HL-60 (cell line): ENCODE results near the gene TSPEAR.

Experiments
- GABPA ChIP-seq: IDR thresholded peaks from 2 replicates; pipeline ENCODE4 v1.6.1; 2012; ENCODE audit warnings: low read depth
- POLR2AphosphoS5 ChIP-seq: IDR thresholded peaks from 2 replicates; pipeline ENCODE4 v1.6.1; 2012; ENCODE audit warnings: low read depth
- TF ChIP-seq, protein P1 (sequence below): IDR thresholded peaks from one replicate; pipeline ENCODE4 v1.5.1; 2011; ENCODE audit warnings: low read length, control low read depth, inconsistent platforms; ENCODE audit not compliant: insufficient read depth
- TF ChIP-seq, protein P2 (sequence below): IDR thresholded peaks from 2 replicates; pipeline ENCODE4 v1.6.1; 2012; ENCODE audit warnings: low read depth; ENCODE audit not compliant: insufficient replicate concordance

GRCh38 chr21:44477712-44478111 is 233.7 kb downstream of the TSPEAR start:
- TF ChIP-seq, protein P1, sequence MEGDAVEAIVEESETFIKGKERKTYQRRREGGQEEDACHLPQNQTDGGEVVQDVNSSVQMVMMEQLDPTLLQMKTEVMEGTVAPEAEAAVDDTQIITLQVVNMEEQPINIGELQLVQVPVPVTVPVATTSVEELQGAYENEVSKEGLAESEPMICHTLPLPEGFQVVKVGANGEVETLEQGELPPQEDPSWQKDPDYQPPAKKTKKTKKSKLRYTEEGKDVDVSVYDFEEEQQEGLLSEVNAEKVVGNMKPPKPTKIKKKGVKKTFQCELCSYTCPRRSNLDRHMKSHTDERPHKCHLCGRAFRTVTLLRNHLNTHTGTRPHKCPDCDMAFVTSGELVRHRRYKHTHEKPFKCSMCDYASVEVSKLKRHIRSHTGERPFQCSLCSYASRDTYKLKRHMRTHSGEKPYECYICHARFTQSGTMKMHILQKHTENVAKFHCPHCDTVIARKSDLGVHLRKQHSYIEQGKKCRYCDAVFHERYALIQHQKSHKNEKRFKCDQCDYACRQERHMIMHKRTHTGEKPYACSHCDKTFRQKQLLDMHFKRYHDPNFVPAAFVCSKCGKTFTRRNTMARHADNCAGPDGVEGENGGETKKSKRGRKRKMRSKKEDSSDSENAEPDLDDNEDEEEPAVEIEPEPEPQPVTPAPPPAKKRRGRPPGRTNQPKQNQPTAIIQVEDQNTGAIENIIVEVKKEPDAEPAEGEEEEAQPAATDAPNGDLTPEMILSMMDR, result no peak
- TF ChIP-seq POLR2AphosphoS5 (no peak), GABPA (no peak)
- TF ChIP-seq, protein P2, sequence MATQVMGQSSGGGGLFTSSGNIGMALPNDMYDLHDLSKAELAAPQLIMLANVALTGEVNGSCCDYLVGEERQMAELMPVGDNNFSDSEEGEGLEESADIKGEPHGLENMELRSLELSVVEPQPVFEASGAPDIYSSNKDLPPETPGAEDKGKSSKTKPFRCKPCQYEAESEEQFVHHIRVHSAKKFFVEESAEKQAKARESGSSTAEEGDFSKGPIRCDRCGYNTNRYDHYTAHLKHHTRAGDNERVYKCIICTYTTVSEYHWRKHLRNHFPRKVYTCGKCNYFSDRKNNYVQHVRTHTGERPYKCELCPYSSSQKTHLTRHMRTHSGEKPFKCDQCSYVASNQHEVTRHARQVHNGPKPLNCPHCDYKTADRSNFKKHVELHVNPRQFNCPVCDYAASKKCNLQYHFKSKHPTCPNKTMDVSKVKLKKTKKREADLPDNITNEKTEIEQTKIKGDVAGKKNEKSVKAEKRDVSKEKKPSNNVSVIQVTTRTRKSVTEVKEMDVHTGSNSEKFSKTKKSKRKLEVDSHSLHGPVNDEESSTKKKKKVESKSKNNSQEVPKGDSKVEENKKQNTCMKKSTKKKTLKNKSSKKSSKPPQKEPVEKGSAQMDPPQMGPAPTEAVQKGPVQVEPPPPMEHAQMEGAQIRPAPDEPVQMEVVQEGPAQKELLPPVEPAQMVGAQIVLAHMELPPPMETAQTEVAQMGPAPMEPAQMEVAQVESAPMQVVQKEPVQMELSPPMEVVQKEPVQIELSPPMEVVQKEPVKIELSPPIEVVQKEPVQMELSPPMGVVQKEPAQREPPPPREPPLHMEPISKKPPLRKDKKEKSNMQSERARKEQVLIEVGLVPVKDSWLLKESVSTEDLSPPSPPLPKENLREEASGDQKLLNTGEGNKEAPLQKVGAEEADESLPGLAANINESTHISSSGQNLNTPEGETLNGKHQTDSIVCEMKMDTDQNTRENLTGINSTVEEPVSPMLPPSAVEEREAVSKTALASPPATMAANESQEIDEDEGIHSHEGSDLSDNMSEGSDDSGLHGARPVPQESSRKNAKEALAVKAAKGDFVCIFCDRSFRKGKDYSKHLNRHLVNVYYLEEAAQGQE, result no peak
